ENCODE data around the gene FKBP14.

Gene FKBP14

GRCh38 chr7:30032310-30033125 lies 6.0 kb upstream of the FKBP14 start:
- H3K27me3 ChIP-seq (replicated peaks; ENCODE audit: control insufficient read depth, insufficient read depth, low read length), result no peaks in the 10 kb centered on the region
- no peak for DNase-seq (ENCODE audit: extremely low read depth, insufficient read length)
- TF ChIP-seq, protein P1, sequence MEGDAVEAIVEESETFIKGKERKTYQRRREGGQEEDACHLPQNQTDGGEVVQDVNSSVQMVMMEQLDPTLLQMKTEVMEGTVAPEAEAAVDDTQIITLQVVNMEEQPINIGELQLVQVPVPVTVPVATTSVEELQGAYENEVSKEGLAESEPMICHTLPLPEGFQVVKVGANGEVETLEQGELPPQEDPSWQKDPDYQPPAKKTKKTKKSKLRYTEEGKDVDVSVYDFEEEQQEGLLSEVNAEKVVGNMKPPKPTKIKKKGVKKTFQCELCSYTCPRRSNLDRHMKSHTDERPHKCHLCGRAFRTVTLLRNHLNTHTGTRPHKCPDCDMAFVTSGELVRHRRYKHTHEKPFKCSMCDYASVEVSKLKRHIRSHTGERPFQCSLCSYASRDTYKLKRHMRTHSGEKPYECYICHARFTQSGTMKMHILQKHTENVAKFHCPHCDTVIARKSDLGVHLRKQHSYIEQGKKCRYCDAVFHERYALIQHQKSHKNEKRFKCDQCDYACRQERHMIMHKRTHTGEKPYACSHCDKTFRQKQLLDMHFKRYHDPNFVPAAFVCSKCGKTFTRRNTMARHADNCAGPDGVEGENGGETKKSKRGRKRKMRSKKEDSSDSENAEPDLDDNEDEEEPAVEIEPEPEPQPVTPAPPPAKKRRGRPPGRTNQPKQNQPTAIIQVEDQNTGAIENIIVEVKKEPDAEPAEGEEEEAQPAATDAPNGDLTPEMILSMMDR (IDR thresholded peaks at IDR 0.05; ENCODE audit: insufficient read depth, low read length, poor library complexity, severe bottlenecking), result no peak

GRCh38 chr7:30029696-30030095 lies 3.2 kb upstream of the FKBP14 start:
- peak overlapping the region; percentile 75 for H3K4me3 ChIP-seq (replicated peaks; ENCODE audit: low read depth, low read length)
- TF ChIP-seq, protein P1 (IDR thresholded peaks at IDR 0.05; ENCODE audit: insufficient read depth, low read length, poor library complexity, severe bottlenecking), result peak; percentile 10
- H3K27me3 ChIP-seq (replicated peaks; ENCODE audit: control insufficient read depth, insufficient read depth, low read length), result no peaks in the 10 kb centered on the region
- no peaks in the 10 kb centered on the region for H3K36me3 ChIP-seq (ENCODE audit: control insufficient read depth, insufficient read depth, low read length)
- no peak for DNase-seq (ENCODE audit: extremely low read depth, insufficient read length)

More at GRCh38 chr7:30032310-30033125, 6.0 kb upstream of the FKBP14 start:
- no peak overlapping the region for H3K4me3 ChIP-seq (replicated peaks; ENCODE audit: low read depth, low read length)
- H3K36me3 ChIP-seq (ENCODE audit: control insufficient read depth, insufficient read depth, low read length), result no peaks in the 10 kb centered on the region

- no peak for DNase-seq (ENCODE audit: extremely low read depth, insufficient read length)
These were observed 2.5 kb upstream of the FKBP14 start for GRCh38 chr7:30028749-30029635.

GRCh38 chr7:30028216-30028748 lies 1.8 kb upstream of the FKBP14 start, which contains the start of gene PLEKHA8:
TSS of gene PLEKHA8 (plus strand) at chr7:30028412. CDS start at chr7:30028763, 351 bp downstream.
- Histone ChIP-seq H3K4me3 (replicated peaks; ENCODE audit: low read depth, low read length) (peak within 1 kb of the TSS; percentile 75), H3K36me3 (ENCODE audit: control insufficient read depth, insufficient read depth, low read length) (no peaks in the 10 kb centered on the region)
- TF ChIP-seq, protein P1 (IDR thresholded peaks at IDR 0.05; ENCODE audit: insufficient read depth, low read length, poor library complexity, severe bottlenecking), result no peak

More at GRCh38 chr7:30028749-30029635, 2.5 kb upstream of the FKBP14 start:
- H3K4me3 ChIP-seq (replicated peaks; ENCODE audit: low read depth, low read length), result peak overlapping the region; percentile 75
- no peaks in the 10 kb centered on the region for H3K27me3 ChIP-seq (replicated peaks; ENCODE audit: control insufficient read depth, insufficient read depth, low read length)
- no peaks in the 10 kb centered on the region for H3K36me3 ChIP-seq (ENCODE audit: control insufficient read depth, insufficient read depth, low read length)
- TF ChIP-seq, protein P1 (IDR thresholded peaks at IDR 0.05; ENCODE audit: insufficient read depth, low read length, poor library complexity, severe bottlenecking), result no peak

DNA sequence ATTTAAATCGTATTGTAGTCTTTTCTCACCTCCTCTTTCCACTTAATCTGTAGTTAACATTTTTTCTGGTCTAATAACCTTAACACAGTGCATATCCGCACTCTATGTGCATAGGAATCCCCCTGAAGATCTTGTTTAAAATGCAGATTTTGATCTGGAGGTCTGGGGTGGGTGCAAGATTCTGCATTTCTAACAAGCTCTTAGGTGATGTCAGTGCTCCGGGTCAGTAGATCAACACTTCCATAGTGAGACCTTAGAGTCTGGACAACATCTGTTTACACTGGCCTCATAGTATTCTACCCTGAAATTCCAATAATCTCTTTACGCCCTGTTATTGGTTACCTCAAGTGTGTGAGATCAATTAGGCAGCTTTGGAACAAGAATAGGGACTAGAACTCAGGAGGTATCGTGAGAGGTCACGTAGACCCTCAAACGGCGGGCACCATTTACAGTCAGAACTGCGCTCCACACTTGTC lies 1.3 kb upstream of the FKBP14 start:
- TF ChIP-seq, protein P1 (IDR thresholded peaks at IDR 0.05; ENCODE audit: insufficient read depth, low read length, poor library complexity, severe bottlenecking), result no peak
- DNase-seq (ENCODE audit: extremely low read depth, insufficient read length), result no peak
- Histone ChIP-seq H3K36me3 (ENCODE audit: control insufficient read depth, insufficient read depth, low read length) (no peaks in the 10 kb centered on the region), H3K4me3 (replicated peaks; ENCODE audit: low read depth, low read length) (peak overlapping the region; percentile 75), H3K27me3 (replicated peaks; ENCODE audit: control insufficient read depth, insufficient read depth, low read length) (no peaks in the 10 kb centered on the region)

More at GRCh38 chr7:30028216-30028748, 1.8 kb upstream of the FKBP14 start, which contains the start of gene PLEKHA8:
- no peaks in the 10 kb centered on the region for H3K27me3 ChIP-seq (replicated peaks; ENCODE audit: control insufficient read depth, insufficient read depth, low read length)
- DNase-seq (ENCODE audit: extremely low read depth, insufficient read length), result peak; percentile 96
